Measurements from ENCODE around the gene EDIL3. TPM values are rescaled to one million over a fixed set of nuclear protein-coding genes. Genes with fewer than 3 reads are reported as not detected.

The EDIL3 gene
- total RNA-seq, 1 donor from 2014 or later = 1.1 TPM

DNA sequence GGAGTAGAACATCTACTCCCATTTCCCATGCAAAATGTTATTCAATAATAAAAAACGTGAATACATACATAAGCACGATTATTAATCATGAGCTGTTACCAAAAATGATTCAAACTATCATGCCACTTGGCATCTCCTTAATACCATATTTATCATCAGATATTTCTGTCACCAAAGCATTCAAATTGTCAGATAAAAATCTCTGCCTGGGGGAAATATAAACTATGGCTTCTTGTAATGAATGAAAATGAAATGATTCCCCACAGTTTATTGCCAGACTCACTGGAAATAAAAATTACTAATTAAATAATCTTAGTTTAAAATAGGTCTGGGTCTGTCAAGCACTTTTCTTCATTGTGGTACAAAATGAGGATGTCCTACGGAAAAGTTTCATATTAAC, 265.4 kb downstream of the EDIL3 start:
- Histone ChIP-seq H3K4me3 (ENCODE audit: low read depth, low read length) (no peak overlapping the region), H3K36me3 (ENCODE audit: control insufficient read depth, insufficient read depth, low read length) (no peaks in the 10 kb centered on the region), H3K27me3 (ENCODE audit: control insufficient read depth, insufficient read depth, low read length) (no peaks in the 10 kb centered on the region)
- DNase-seq (ENCODE audit: low read depth) (no peak), FAIRE-seq (no peak)
- TF ChIP-seq, protein P1, sequence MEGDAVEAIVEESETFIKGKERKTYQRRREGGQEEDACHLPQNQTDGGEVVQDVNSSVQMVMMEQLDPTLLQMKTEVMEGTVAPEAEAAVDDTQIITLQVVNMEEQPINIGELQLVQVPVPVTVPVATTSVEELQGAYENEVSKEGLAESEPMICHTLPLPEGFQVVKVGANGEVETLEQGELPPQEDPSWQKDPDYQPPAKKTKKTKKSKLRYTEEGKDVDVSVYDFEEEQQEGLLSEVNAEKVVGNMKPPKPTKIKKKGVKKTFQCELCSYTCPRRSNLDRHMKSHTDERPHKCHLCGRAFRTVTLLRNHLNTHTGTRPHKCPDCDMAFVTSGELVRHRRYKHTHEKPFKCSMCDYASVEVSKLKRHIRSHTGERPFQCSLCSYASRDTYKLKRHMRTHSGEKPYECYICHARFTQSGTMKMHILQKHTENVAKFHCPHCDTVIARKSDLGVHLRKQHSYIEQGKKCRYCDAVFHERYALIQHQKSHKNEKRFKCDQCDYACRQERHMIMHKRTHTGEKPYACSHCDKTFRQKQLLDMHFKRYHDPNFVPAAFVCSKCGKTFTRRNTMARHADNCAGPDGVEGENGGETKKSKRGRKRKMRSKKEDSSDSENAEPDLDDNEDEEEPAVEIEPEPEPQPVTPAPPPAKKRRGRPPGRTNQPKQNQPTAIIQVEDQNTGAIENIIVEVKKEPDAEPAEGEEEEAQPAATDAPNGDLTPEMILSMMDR (IDR thresholded peaks at IDR 0.05; ENCODE audit: insufficient read depth, low read length, severe bottlenecking) = no peak

DNA sequence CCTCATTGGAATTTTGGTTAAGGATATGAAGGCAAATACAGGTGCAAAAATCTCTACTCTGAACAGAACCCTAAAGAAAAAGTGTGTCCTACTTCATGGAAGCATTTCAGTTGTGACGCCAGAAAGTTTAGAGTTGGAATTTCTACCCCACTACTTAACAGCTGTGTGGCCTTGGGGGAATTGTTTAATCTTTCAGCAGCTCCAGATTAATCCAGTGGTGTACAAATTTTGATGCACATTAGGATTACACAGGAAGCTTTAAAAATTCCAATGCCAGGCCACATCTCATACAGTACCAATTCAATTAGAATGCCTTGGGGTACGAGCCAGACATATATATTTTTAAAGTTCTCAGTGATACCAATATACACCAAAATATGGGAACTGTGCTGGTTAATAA, 266.1 kb downstream of the EDIL3 start:
- no peak for FAIRE-seq
- TF ChIP-seq, protein P1 (IDR thresholded peaks at IDR 0.05; ENCODE audit: insufficient read depth, low read length, severe bottlenecking) = no peak

DNA sequence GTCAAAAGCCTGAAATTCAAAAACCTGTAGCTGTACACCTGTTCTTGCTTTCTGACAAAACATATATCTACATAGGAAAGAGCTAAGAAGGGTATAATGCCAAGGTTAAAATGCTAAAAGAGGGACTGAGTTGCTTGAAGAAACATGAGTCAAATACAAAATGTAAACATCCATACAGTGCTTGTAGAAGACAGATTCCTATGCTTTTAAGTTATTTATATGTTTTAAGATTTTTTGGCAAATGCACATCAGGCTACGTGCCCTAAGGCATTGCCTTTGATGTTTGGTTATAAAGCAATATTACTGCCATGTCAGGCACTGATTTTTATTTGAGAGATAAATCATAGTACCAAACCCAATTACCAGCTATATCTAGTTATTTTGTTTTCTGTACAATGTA, 269.0 kb downstream of the EDIL3 start:
- TF ChIP-seq, protein P1 (IDR thresholded peaks at IDR 0.05; ENCODE audit: insufficient read depth, low read length, severe bottlenecking) = no peak

More for the DNA sequence above, 266.1 kb downstream of the EDIL3 start:
- no peaks in the 10 kb centered on the region for H3K27me3 ChIP-seq (ENCODE audit: control insufficient read depth, insufficient read depth, low read length)
- DNase-seq (ENCODE audit: low read depth) = no peak
- no peaks in the 10 kb centered on the region for H3K36me3 ChIP-seq (ENCODE audit: control insufficient read depth, insufficient read depth, low read length)
- no peak overlapping the region for H3K4me3 ChIP-seq (ENCODE audit: low read depth, low read length)

DNA sequence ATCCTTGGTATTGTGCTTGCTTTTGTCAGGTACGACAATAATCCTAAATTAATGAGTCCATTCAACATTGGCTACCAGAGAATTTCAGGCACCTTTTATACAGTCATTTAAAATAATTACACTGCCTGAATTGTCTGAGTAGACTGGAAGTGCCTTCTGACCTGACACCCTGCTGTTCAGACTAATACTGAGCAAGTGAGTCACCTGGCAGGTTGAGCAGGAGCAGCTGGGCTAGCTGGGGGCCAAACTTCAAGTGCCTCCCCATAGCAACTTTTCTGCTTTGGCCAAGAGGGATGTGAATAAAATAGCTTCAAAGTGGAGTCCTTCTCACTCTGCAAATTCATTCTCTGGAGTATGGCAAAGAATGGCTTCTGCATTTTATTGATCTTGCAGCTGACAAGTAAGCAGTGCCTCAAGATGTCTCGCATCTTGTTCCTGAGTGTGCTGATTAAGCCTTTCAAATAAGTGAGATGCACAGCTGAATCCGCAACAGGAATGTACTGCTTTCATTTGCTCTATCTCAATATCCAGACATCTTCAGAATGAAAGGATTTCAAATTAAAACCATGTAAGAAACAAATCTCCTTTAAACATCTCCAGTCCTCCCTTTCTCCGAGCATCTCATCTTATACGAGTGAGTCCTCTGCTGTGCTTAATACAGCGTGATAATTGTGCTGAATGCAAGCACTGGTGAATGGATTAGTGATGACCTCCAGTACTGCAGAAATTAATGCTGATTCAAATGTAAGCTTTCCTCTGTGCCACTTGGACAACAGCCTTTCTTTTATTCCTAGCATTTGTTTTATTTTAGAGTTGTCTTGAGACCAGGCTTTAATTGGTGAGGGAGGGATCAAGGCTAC, 271.2 kb downstream of the EDIL3 start:
- Histone ChIP-seq H3K36me3 (ENCODE audit: control insufficient read depth, insufficient read depth, low read length) (no peaks in the 10 kb centered on the region), H3K27me3 (ENCODE audit: control insufficient read depth, insufficient read depth, low read length) (no peaks in the 10 kb centered on the region), H3K4me3 (ENCODE audit: low read depth, low read length) (no peak overlapping the region)
- FAIRE-seq (peak; percentile 32), DNase-seq (ENCODE audit: low read depth) (peak; percentile 11)
- TF ChIP-seq, protein P1 (IDR thresholded peaks at IDR 0.05; ENCODE audit: insufficient read depth, low read length, severe bottlenecking) = no peak

More for the DNA sequence above, 269.0 kb downstream of the EDIL3 start:
- Histone ChIP-seq H3K36me3 (ENCODE audit: control insufficient read depth, insufficient read depth, low read length) (no peaks in the 10 kb centered on the region), H3K4me3 (ENCODE audit: low read depth, low read length) (no peak overlapping the region), H3K27me3 (ENCODE audit: control insufficient read depth, insufficient read depth, low read length) (no peaks in the 10 kb centered on the region)
- DNase-seq (ENCODE audit: low read depth) = no peak
- FAIRE-seq = no peak

DNA sequence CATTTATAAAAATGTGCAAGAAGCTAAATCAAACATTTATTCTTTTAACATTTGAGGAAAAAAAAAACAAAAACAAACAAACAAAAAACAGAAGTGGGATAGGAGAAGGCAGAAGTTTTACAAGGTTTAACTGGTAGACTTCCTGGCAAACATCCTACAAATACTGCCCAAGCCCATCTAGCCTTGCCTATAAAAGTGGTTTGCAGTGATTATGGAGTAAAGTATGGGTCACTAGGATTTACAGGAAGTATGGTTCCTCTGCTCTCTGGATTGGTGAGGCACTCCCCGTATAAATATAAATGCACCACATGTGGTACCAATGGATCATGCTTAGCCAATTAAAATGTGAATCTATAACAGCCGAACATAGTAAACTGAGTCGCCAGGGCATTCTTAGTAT, 291.9 kb downstream of the EDIL3 start:
- no peak overlapping the region for H3K4me3 ChIP-seq (ENCODE audit: low read depth, low read length)
- DNase-seq (ENCODE audit: low read depth) = no peak
- FAIRE-seq = no peak
- no peaks in the 10 kb centered on the region for H3K27me3 ChIP-seq (ENCODE audit: control insufficient read depth, insufficient read depth, low read length)
- TF ChIP-seq, protein P1 (IDR thresholded peaks at IDR 0.05; ENCODE audit: insufficient read depth, low read length, severe bottlenecking) = no peak
- no peaks in the 10 kb centered on the region for H3K36me3 ChIP-seq (ENCODE audit: control insufficient read depth, insufficient read depth, low read length)
